Activated CD8-positive, alpha-beta memory T cell treated with anti-CD3 and anti-CD28 coated beads for 48 hours (primary cell): ENCODE measurements around the gene SNRNP200.
"Not testable (repeated sequence)": the region's sequence is repeated elsewhere in the genome, so short reads cannot be mapped to it uniquely, and the experiment has no call there.

Experiments
- DNase-seq, 3 experiments: peaks; one replicate each; pipeline ENCODE4 v3.0.0-alpha.2; 2020; ENCODE audit warnings: low read depth in 2 of 3, low spot score in 2 of 3

SNRNP200 gene

DNA sequence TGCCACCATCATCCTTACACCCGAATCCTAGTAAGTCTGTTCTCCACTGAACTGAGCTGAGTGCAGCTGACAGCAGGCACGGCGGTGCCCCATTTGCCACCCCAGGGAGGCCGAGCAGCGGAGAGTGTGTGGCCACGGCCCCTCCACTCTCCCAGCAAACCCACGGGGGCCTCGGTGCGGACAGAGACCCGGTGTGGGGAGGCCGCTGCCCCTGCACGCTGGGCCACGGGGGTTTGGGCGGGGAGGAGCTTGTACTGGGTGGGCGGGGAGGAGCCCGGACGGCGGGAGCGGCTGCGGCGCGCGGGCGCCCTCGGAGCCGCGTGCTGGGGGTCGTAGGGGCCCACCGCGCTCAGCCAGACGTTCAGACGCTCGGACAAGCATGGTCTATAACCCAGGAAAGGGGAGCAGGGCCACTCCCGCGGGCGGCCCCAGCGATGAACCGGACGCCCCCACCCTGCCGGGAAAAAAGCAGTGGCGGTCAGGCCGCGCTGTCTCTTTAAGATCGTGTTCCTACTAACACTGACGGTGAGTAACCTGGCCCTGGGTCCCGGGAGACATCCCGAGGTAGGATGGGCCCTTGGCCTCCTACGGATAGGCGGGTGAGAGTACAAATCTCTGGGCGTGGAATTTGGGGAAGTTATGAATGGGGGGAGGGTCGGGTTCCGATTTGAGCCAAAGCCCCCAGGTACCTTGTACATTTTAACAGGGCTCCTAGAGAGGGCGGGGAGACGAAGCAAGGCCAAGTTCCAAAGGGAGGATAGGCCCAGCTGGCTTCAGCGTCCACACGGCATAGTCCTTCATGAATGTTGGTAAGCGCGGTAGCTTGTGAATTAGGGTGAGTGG is 19.9 kb upstream of the SNRNP200 start, which contains the start of gene ITPRIPL1:
TSS of gene ITPRIPL1 (plus strand) at position 277 of the 843 bp plus-strand sequence. CDS start at position 800, 523 bp downstream.
- DNase-seq: peak in 1 of 3 experiments; percentile 37

- no peak for DNase-seq
Observed at GRCh38 chr2:96324721-96325040, 19.3 kb upstream of the SNRNP200 start.

- DNase-seq: no peak
Observed at GRCh38 chr2:96323849-96324248, 18.5 kb upstream of the SNRNP200 start.

- DNase-seq: no peak
Observed at GRCh38 chr2:96320728-96321622, 15.6 kb upstream of the SNRNP200 start.

GRCh38 chr2:96320326-96320725 is 15.0 kb upstream of the SNRNP200 start:
- no peak for DNase-seq

DNA sequence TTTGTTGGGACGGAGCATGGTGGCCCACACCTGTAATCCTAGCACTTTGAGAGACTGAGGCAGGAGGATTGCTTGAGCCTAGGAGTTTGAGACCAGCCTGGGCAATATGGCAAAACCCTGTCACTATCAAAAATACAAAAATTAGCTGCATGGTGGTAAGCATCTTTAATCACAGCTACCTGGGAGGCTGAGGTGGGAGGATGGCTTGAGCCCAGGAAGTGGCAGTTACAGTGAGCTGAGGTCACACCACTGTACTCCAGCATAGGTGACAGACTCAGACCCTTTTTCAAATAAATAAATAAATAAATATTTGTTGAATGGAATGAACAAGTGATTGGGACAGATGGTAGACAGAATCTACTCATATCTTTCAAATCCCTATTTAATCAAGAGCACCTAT is 14.1 kb upstream of the SNRNP200 start:
- DNase-seq: no peak

DNA sequence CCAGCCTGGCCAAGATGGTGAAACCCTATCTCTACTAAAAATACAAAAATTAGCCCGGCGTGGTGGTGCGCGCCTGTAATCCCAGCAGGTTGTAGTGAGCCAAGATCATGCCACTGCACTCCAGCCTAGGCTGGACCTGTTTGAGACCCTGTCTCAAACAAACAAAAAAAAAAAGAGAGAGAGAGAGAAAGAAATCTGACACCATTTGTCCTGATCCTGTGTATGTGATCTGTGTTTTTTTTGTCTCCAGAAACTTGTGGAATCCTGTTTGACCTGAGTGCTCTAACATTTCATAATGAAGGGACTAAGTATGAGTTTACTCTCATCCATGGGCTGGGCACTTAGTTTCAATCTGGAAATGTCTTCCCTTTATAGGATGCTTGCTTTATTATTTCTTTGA is 13.4 kb upstream of the SNRNP200 start:
- DNase-seq: no peak

DNA sequence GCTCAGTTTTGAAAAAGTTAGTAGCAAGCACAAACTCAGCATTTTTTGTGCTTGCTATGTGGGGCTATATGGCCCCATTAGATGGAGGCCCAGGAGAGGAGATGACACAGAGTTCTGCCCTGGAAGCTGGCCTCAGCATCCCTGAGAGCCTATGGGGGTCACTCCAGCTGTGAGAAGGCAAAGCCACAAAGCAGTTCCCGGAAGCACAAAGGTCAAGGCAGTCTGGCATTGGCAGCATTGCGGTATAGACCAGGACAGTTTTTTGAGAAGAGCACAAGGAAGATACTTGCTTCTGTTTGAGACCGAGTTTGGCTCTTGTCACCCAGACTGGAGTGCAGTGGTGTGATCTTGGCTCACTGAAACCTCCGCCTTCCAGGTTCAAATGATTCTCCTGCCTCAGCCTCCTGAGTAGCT is 12.2 kb upstream of the SNRNP200 start:
- no peak for DNase-seq

DNA sequence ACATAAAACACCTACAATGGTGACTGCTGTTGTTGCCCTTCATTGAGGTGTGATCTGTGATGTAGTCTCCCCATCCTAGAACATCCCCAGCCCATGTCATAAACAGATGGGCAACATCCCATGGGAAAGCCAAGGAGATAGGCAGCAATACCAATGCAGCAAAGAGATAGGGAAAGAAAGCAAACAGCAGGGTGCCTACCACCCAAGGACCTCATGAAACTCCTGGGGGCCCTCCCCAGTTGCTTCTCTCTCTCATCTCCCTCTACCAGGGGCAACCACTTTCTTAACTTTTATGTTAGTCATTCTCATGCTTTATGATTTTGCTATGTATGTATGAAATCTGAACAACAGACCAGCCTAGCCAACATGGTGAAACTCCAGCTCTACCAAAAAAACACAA is 11.7 kb upstream of the SNRNP200 start:
- DNase-seq: no peak

GRCh38 chr2:96315400-96316071 is 10.2 kb upstream of the SNRNP200 start:
- no peak for DNase-seq

- DNase-seq: no peak
Observed at GRCh38 chr2:96315005-96315399, 9.7 kb upstream of the SNRNP200 start.

- no peak for DNase-seq
Observed at GRCh38 chr2:96308248-96308647, 2.9 kb upstream of the SNRNP200 start.

- DNase-seq: no peak
Observed at GRCh38 chr2:96306370-96306769, 1.0 kb upstream of the SNRNP200 start.

- DNase-seq: peak in 1 of 3 experiments; percentile 4
Observed at GRCh38 chr2:96305979-96306308, 598 bp upstream of the SNRNP200 start.

DNA sequence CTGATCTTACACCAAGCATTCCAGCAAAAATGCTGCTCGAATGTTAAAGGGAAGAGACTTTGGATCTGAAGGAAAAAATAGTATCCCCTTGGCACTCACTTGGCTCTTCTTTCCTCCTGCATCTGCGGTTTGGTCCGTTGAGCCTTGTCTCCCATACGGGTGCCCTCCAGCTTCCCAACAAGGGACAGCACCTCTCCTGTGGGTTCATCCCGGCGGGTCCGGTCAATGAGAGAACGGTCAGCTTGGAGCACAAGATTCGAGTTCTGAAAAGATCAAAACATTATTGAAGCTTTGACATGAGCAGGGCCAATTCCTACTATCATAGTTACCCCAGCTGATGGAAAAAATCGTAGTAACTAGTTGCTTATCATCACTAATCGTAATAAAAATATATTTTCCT is 740 bp downstream of the SNRNP200 start:
- no peak for DNase-seq

DNA sequence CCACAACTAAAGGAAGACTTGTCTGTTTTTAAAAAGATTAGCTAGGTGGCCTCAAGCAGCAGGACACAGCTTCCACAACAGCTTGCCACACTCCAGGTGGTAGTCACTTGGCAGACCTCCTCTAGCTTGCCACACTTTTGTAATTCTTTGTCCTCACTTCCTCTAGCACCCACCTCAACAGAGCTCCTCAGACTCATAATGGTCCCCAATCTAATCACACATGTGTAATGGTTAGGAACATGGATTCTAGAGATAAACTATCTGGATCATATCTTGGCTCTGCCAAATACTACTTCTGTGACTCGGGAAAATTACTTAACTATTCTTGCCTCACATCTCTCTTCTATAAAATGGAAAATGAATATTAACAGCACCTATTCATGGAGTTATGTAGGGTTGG is 3.5 kb downstream of the SNRNP200 start:
- DNase-seq: no peak

DNA sequence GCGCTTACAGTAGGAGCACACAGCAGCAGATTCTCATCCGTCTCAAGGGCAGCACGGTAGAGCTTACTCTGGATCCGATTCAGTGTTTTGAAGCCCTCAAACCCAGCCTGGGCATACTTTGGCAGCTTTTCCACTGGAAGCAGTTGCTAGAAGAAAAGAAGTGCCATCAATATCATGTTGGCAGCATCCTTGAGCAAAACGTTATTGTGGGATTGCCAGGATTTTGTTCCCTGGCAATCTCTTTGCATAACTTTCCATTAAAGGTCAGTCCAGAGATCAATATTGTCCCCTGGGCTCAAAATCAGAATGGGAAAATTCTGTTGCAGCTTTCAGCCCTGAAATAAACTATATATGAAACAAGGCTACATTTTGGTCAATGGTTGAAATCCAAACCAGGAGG is 8.4 kb downstream of the SNRNP200 start:
- no peak for DNase-seq

- DNase-seq: not testable (repeated sequence)
Observed at GRCh38 chr2:96294271-96294670, 11.1 kb downstream of the SNRNP200 start.

DNA sequence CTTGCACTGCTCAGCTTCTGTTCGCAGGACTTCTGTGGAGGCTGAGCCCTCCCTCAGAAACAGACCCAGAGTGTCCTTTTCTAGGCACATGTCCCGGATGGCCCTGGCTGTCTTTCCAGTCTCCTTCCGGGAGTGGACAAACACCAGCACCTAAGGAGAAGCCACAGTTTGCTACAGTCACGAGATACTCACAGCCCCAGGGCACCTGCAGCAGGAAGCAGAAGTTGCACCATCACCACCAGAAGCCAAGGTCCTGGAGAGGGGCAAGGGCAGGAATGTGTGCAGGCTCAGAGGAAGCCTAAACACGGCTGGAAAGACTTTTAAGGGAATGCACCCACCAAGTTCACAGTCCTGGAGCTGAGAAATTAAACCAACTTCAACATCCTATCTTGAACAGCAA is 13.6 kb downstream of the SNRNP200 start:
- no peak for DNase-seq

GRCh38 chr2:96287273-96287856 is 18.0 kb downstream of the SNRNP200 start:
- DNase-seq: no peak

DNA sequence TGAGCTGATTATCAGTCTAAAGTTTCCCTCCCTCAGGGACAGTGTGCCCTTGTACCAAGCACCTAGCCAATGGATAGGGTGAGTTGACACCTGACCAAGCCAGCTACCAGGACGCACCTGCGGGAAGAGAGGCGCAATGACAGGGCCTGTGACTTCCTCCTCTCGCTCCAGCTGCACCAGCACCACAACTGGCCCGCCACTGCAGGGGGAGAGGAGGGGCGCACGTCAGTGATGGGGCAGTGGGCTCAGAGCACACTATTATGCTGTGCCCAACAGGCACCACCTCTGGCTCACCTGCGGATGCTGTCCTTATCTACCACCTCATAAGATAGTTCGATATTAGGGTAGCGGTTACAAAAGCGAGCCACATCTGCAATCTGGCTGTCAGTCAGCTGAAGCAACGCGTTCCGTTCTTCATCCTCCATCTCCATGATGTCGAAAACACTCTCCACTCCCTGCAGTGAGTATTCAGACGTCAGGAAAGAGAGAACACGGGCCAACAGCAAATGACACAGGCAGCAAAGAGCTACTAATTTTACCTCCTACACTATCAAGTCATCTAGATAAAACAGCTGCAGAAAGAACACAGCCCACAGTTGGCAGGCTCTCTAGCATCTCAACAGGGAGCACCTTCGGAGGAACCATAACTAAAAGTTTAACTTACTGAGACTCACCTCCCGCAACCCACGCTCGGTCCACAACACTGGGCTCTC is 28.4 kb downstream of the SNRNP200 start:
- DNase-seq: no peak
